H9 (cell line): Measurements from ENCODE around the gene NCR1. TPM values are rescaled to one million over a fixed set of nuclear protein-coding genes. Genes with fewer than 3 reads are reported as not detected.
"Not testable (repeated sequence)": the region's sequence is repeated elsewhere in the genome, so short reads cannot be mapped to it uniquely, and the experiment has no call there.

Source experiments
- DNase-seq: peaks from one replicate; pipeline ENCODE4 v3.0.0-alpha.2; 2017
- H2AFZ ChIP-seq: one replicate; pipeline ENCODE4 v1.6.1; 2013; ENCODE audit warnings: mild to moderate bottlenecking, low read length, control low read depth, moderate library complexity
- H2AK5ac ChIP-seq: 2 replicates; pipeline ENCODE4 v1.6.1; 2013; ENCODE audit warnings: low read length, control low read depth, mixed read lengths; ENCODE audit not compliant: insufficient read length
- H2BK120ac ChIP-seq: one replicate; pipeline ENCODE4 v1.6.1; 2013; ENCODE audit warnings: low read depth, mild to moderate bottlenecking, low read length, control low read depth, inconsistent platforms; ENCODE audit not compliant: poor library complexity, severe bottlenecking
- H2BK12ac ChIP-seq: 2 replicates; pipeline ENCODE4 v1.6.1; 2013; ENCODE audit warnings: low read length, control low read depth, mixed read lengths, low read depth; ENCODE audit not compliant: insufficient read length
- H2BK15ac ChIP-seq: 2 replicates; pipeline ENCODE4 v1.6.1; 2013; ENCODE audit warnings: low read depth, low read length, control low read depth
- H2BK20ac ChIP-seq: one replicate; pipeline ENCODE4 v1.6.1; 2013; ENCODE audit warnings: low read depth, mild to moderate bottlenecking, low read length, control low read depth, inconsistent platforms; ENCODE audit not compliant: poor library complexity, severe bottlenecking
- H2BK5ac ChIP-seq: 2 replicates; pipeline ENCODE4 v1.6.1; 2013; ENCODE audit warnings: low read length, control low read depth, mixed read lengths; ENCODE audit not compliant: insufficient read length
- H3K14ac ChIP-seq: 2 replicates; pipeline ENCODE4 v1.6.1; 2013; ENCODE audit warnings: low read length, control low read depth; ENCODE audit not compliant: insufficient read depth
- H3K18ac ChIP-seq: 2 replicates; pipeline ENCODE4 v1.6.1; 2013; ENCODE audit warnings: low read depth, mild to moderate bottlenecking, mixed read lengths, low read length, control low read depth; ENCODE audit not compliant: insufficient read length
- H3K23ac ChIP-seq: 2 replicates; pipeline ENCODE4 v1.6.1; 2013; ENCODE audit warnings: low read length, control low read depth, mixed read lengths, low read depth; ENCODE audit not compliant: insufficient read length
- H3K23me2 ChIP-seq: 2 replicates; pipeline ENCODE4 v1.6.1; 2013; ENCODE audit warnings: low read depth, mild to moderate bottlenecking, mixed read lengths, low read length, control low read depth; ENCODE audit not compliant: insufficient read length, poor library complexity, severe bottlenecking
- H3K27ac ChIP-seq: 2 replicates; pipeline ENCODE4 v1.5.1; 2013; ENCODE audit warnings: low read length, control low read depth, mixed read lengths, low read depth; ENCODE audit not compliant: insufficient read length
- H3K27me3 ChIP-seq: 2 replicates; pipeline ENCODE4 v1.6.1; 2013; ENCODE audit warnings: low read length, control low read depth, inconsistent platforms; ENCODE audit not compliant: insufficient read depth
- H3K4ac ChIP-seq: 2 replicates; pipeline ENCODE4 v1.6.1; 2013; ENCODE audit warnings: low read depth, mild to moderate bottlenecking, control low read depth, inconsistent platforms, low read length, moderate library complexity
- H3K4me1 ChIP-seq: 2 replicates; pipeline ENCODE4 v1.6.1; 2013; ENCODE audit warnings: low read length, control low read depth, inconsistent platforms; ENCODE audit not compliant: insufficient read depth
- H3K4me2 ChIP-seq: 2 replicates; pipeline ENCODE4 v1.6.1; 2013; ENCODE audit warnings: low read length, control low read depth, mixed read lengths; ENCODE audit not compliant: insufficient read length, insufficient read depth
- H3K56ac ChIP-seq: 2 replicates; pipeline ENCODE4 v1.6.1; 2013; ENCODE audit warnings: low read depth, mild to moderate bottlenecking, mixed read lengths, low read length, control low read depth; ENCODE audit not compliant: insufficient read length
- H3K79me1 ChIP-seq: 2 replicates; pipeline ENCODE4 v1.6.1; 2013; ENCODE audit warnings: low read depth, mild to moderate bottlenecking, moderate library complexity, low read length, control low read depth, inconsistent platforms; ENCODE audit not compliant: insufficient read depth, poor library complexity, severe bottlenecking
- H3K79me2 ChIP-seq: 2 replicates; pipeline ENCODE4 v1.6.1; 2013; ENCODE audit warnings: low read length, control low read depth, inconsistent platforms; ENCODE audit not compliant: insufficient read depth
- H3K9ac ChIP-seq: 2 replicates; pipeline ENCODE4 v1.6.1; 2013; ENCODE audit warnings: low read length, control low read depth, mixed read lengths; ENCODE audit not compliant: insufficient read length; ENCODE audit errors: extremely low read depth
- H3K9me3 ChIP-seq: one replicate; pipeline ENCODE4 v1.6.1; 2013; ENCODE audit warnings: low read depth, low read length, inconsistent platforms; ENCODE audit not compliant: control insufficient read depth
- H3T11ph ChIP-seq: one replicate; pipeline ENCODE4 v1.6.1; 2013; ENCODE audit warnings: mild to moderate bottlenecking, low read length, control low read depth, inconsistent platforms
- H4K20me1 ChIP-seq: one replicate; pipeline ENCODE4 v1.6.1; 2013; ENCODE audit not compliant: control insufficient read depth, insufficient read length, insufficient read depth
- H4K5ac ChIP-seq: 2 replicates; pipeline ENCODE4 v1.6.1; 2013; ENCODE audit warnings: low read depth, mild to moderate bottlenecking, mixed read lengths, low read length, control low read depth; ENCODE audit not compliant: insufficient read length
- H4K8ac ChIP-seq: replicated peaks from 2 replicates; pipeline ENCODE4 v1.6.1; 2013; ENCODE audit warnings: low read length, control low read depth, mixed read lengths, low read depth; ENCODE audit not compliant: insufficient read length
- H4K91ac ChIP-seq: 2 replicates; pipeline ENCODE4 v1.6.1; 2013; ENCODE audit warnings: low read depth, mild to moderate bottlenecking, moderate library complexity, mixed read lengths, low read length, control low read depth; ENCODE audit not compliant: insufficient read length
- H3K27ac Mint-ChIP-seq, 3 experiments: 2 replicates in 2 of 3; 3 replicates in 1 of 3; pipeline ENCODE4 v1.8.0; 2020 to 2021; ENCODE audit warnings: mixed read lengths in 3 of 3, mild to moderate bottlenecking in 1 of 3, moderate library complexity in 1 of 3
- H3K27me3 Mint-ChIP-seq: 2 replicates; pipeline ENCODE4 v1.8.0; 2021; ENCODE audit warnings: low read depth, mild to moderate bottlenecking, moderate library complexity, mixed read lengths
- H3K36me3 Mint-ChIP-seq, 3 experiments: 2 replicates in 2 of 3; 3 replicates in 1 of 3; pipeline ENCODE4 v1.8.0; 2020 to 2021; ENCODE audit warnings: low read depth in 3 of 3, mixed read lengths in 3 of 3; ENCODE audit not compliant: insufficient read depth in 1 of 3
- H3K4me1 Mint-ChIP-seq, 2 experiments: 2 replicates each; pipeline ENCODE4 v1.8.0; 2020; ENCODE audit warnings: mixed read lengths in 2 of 2
- H3K4me3 Mint-ChIP-seq, 2 experiments: 2 replicates in 1 of 2; 3 replicates in 1 of 2; pipeline ENCODE4 v1.8.0; 2020 to 2021; ENCODE audit warnings: mild to moderate bottlenecking in 2 of 2, mixed read lengths in 2 of 2, moderate library complexity in 1 of 2
- H3K9me3 Mint-ChIP-seq, 2 experiments: 2 replicates in 1 of 2; 3 replicates in 1 of 2; pipeline ENCODE4 v1.8.0; 2020; ENCODE audit warnings: mild to moderate bottlenecking in 2 of 2, mixed read lengths in 2 of 2, moderate library complexity in 1 of 2
- CTCF ChIP-seq: fragments of 200-600 bp; sonication (generic); conservative IDR thresholded peaks from 3 replicates; pipeline ENCODE4 v1.8.0; 2021; ENCODE audit warnings: antibody characterized with exemption, mild to moderate bottlenecking
- WGBS: extraction: QIAGEN DNeasy Blood & Tissue Kit; methylation state at CpG from one replicate; pipeline ENCODE4 v1.1.7; 2013; ENCODE audit warnings: missing lambda C conversion rate, low lambda C conversion rate, mixed read lengths; ENCODE audit not compliant: insufficient read length; ENCODE audit errors: extremely low coverage; 5-methylcytosine and 5-hydroxymethylcytosine counted together
- total RNA-seq: library from RNA; stranded (reverse); gene quantifications from 2 replicates; pipeline ENCODE4 v1.2.1, GENCODE V29; 2021

NCR1 gene
- total RNA-seq, 1 experiment from 2014 or later, result 2.0 TPM

- H3K4me1 ChIP-seq, result no peaks in the 10 kb centered on the region
- no peaks in the 10 kb centered on the region for H3K27me3 ChIP-seq
- no peak overlapping the region for H2BK120ac ChIP-seq
- no peak overlapping the region for H3K18ac ChIP-seq
- Mint-ChIP-seq H3K4me3 (no peak overlapping the region), H3K27me3 (peaks cover 5% of the 10 kb centered on the region), H3K4me1 (peaks cover 0 to 10% of the 10 kb centered on the region in 2 experiments; a peak in 2 of 4 replicates), H3K36me3 (peaks cover 0 to 9% (median 0%) of the 10 kb centered on the region in 3 experiments; a peak in 3 of 7 replicates), H3K27ac (no peak overlapping the region; a peak in 1 of 7 replicates), H3K9me3 (peaks cover 0 to 87% of the 10 kb centered on the region in 2 experiments; a peak in 4 of 5 replicates)
- H4K5ac ChIP-seq, result no peak overlapping the region
- no peak overlapping the region for H4K8ac ChIP-seq
- H2BK15ac ChIP-seq, result no peak overlapping the region
- no peak for TF ChIP-seq CTCF
- H3K4me2 ChIP-seq, result no peak overlapping the region
- H3K14ac ChIP-seq, result no peak overlapping the region
- no peak overlapping the region for H3K23ac ChIP-seq
- no peak overlapping the region for H2BK20ac ChIP-seq
- no peaks in the 10 kb centered on the region for H4K20me1 ChIP-seq
- H3K79me1 ChIP-seq, result no peaks in the 10 kb centered on the region
- no CpG with 5 or more reads among the region's 11 CpGs for WGBS
- no peaks in the 10 kb centered on the region for H3K79me2 ChIP-seq
- H3K27ac ChIP-seq, result no peak overlapping the region
- H2BK5ac ChIP-seq, result no peak overlapping the region
- no peak overlapping the region for H2BK12ac ChIP-seq
- no peaks in the 10 kb centered on the region for H3K9me3 ChIP-seq
- H2AFZ ChIP-seq, result no peak overlapping the region
- no peak overlapping the region for H3K56ac ChIP-seq
- H3K23me2 ChIP-seq, result no peaks in the 10 kb centered on the region
- no peak overlapping the region for H3K9ac ChIP-seq
- no peak overlapping the region for H3T11ph ChIP-seq
- no peak for DNase-seq
- H3K4ac ChIP-seq, result no peak overlapping the region
- no peak overlapping the region for H4K91ac ChIP-seq
- no peak overlapping the region for H2AK5ac ChIP-seq
Observed at GRCh38 chr19:54938906-54939305, 33.0 kb downstream of the NCR1 start.

GRCh38 chr19:54939538-54939937 lies 33.6 kb downstream of the NCR1 start:
- not testable (repeated sequence) for H3K79me2 ChIP-seq, H4K5ac ChIP-seq, H3K79me1 ChIP-seq, H2AFZ ChIP-seq, H2BK20ac ChIP-seq, H3K9me3 ChIP-seq, H3K14ac ChIP-seq, H3K23ac ChIP-seq, H2BK15ac ChIP-seq, H3K4me2 ChIP-seq, H3K18ac ChIP-seq, H3K27ac Mint-ChIP-seq, H3T11ph ChIP-seq, H4K8ac ChIP-seq, H3K56ac ChIP-seq, H2BK5ac ChIP-seq, H2BK12ac ChIP-seq, H3K27ac ChIP-seq, H3K9ac ChIP-seq, H2BK120ac ChIP-seq, H2AK5ac ChIP-seq, H3K4me3 Mint-ChIP-seq, H3K23me2 ChIP-seq, H3K27me3 ChIP-seq, H3K4me1 ChIP-seq, DNase-seq, H3K36me3 Mint-ChIP-seq, H4K91ac ChIP-seq, H3K27me3 Mint-ChIP-seq, H3K4ac ChIP-seq, H4K20me1 ChIP-seq
- WGBS, result no CpG with 5 or more reads among the region's 28 CpGs
- Mint-ChIP-seq H3K9me3 (peaks cover 0 to 87% of the 10 kb centered on the region in 2 experiments; a peak in 4 of 5 replicates), H3K4me1 (peaks cover 0 to 17% of the 10 kb centered on the region in 2 experiments; a peak in 2 of 4 replicates)
